Esophagus squamous epithelium (tissue), 4 donors: ENCODE data around the gene PLEKHA8.

Experiments
- POLR2A ChIP-seq, 4 donors: fragments of 450-650 bp; IDR thresholded peaks; one replicate each; pipeline ENCODE4 v1.6.1; 2017; ENCODE audit warnings: antibody characterized with exemption in 4 of 4, mild to moderate bottlenecking in 4 of 4, moderate library complexity in 3 of 4
- TF ChIP-seq, protein P1 (sequence below), 6 experiments: fragments of 450-650 bp in 4 of 6; fragments of 200-600 bp in 2 of 6; sonication (generic) in 2 of 6; IDR thresholded peaks; one replicate each; pipeline ENCODE4 v1.5.1; 2016 to 2019; ENCODE audit warnings: antibody characterized with exemption in 6 of 6, mild to moderate bottlenecking in 4 of 6, moderate library complexity in 4 of 6

DNA sequence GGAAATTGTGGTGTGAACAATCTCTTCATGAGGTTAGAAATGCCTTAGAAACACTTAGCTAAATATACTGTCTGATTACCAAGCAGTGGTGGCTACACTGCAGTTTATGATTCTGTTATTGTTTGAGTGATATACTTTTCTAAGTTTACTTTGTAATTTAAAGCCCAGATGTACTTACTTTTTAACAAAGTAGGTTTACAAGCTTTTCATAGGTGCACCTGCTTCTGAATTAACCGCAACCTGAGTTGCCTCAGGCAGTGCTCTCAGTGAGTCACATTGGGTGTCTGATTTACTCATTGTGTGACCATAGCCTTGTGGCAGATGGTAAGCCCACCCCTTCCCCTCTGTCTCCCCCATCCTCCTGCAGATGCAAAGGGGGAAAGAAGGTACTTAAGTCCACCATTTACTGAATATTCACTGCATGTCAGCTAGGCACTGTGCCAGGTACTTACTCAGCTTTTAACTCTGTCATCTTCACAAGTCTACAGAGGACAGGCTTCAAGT is 115.6 kb downstream of the PLEKHA8 start:
- TF ChIP-seq, protein P1, sequence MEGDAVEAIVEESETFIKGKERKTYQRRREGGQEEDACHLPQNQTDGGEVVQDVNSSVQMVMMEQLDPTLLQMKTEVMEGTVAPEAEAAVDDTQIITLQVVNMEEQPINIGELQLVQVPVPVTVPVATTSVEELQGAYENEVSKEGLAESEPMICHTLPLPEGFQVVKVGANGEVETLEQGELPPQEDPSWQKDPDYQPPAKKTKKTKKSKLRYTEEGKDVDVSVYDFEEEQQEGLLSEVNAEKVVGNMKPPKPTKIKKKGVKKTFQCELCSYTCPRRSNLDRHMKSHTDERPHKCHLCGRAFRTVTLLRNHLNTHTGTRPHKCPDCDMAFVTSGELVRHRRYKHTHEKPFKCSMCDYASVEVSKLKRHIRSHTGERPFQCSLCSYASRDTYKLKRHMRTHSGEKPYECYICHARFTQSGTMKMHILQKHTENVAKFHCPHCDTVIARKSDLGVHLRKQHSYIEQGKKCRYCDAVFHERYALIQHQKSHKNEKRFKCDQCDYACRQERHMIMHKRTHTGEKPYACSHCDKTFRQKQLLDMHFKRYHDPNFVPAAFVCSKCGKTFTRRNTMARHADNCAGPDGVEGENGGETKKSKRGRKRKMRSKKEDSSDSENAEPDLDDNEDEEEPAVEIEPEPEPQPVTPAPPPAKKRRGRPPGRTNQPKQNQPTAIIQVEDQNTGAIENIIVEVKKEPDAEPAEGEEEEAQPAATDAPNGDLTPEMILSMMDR (IDR thresholded peaks at IDR 0.05): no peak
- TF ChIP-seq POLR2A (IDR thresholded peaks at IDR 0.05): no peak
